Kidney (tissue), 14 donors: Measurements from ENCODE around the gene SLC25A13. TPM values are rescaled to one million over a fixed set of nuclear protein-coding genes. Genes with fewer than 3 reads are reported as not detected.

Experiments used
- DNase-seq, 5 donors: peaks; one replicate each; pipeline ENCODE4 v3.0.0-alpha.2; 2013 to 2020
- FAIRE-seq: peaks from 2 replicates; lab custom pipeline; 2012; peaks lifted over from hg19 to GRCh38; lab: Jason Lieb, UNC
- H3K27ac ChIP-seq, 2 donors: one replicate each; pipeline ENCODE4 v1.7.0; 2013; ENCODE audit warnings: low read depth in 2 of 2, low read length in 2 of 2, inconsistent platforms in 1 of 2
- H3K27me3 ChIP-seq: one replicate; pipeline ENCODE4 v1.7.1; 2013; ENCODE audit warnings: low read length, inconsistent platforms; ENCODE audit not compliant: control insufficient read depth, insufficient read depth
- H3K36me3 ChIP-seq, 3 donors: one replicate each; pipeline versions ENCODE4 v1.7.0 to v1.7.1; 2013; ENCODE audit warnings: low read length in 3 of 3, control low read depth in 1 of 3, inconsistent platforms in 1 of 3; ENCODE audit not compliant: insufficient read depth in 3 of 3, control insufficient read depth in 2 of 3
- H3K4me1 ChIP-seq, 3 donors: one replicate each; pipeline versions ENCODE4 v1.7.0 to v1.7.1; 2013; ENCODE audit warnings: low read length in 3 of 3, inconsistent platforms in 1 of 3, low read depth in 1 of 3; ENCODE audit not compliant: control insufficient read depth in 2 of 3, insufficient read depth in 2 of 3
- H3K4me3 ChIP-seq, 3 donors: one replicate each; pipeline versions ENCODE4 v1.7.0 to v1.8.1; 2013; ENCODE audit warnings: low read length in 3 of 3, control low read depth in 1 of 3, inconsistent platforms in 1 of 3
- H3K9ac ChIP-seq, 3 donors: one replicate each; pipeline versions ENCODE4 v1.7.0 to v1.7.1; 2013; ENCODE audit warnings: low read length in 3 of 3, control low read depth in 1 of 3, inconsistent platforms in 1 of 3
- H3K9me3 ChIP-seq, 3 donors: one replicate each; pipeline versions ENCODE4 v1.7.0 to v1.7.1; 2013; ENCODE audit warnings: low read length in 3 of 3, control low read depth in 1 of 3, inconsistent platforms in 1 of 3; ENCODE audit not compliant: control insufficient read depth in 2 of 3, insufficient read depth in 1 of 3
- intact Hi-C: fragments of 100-400 bp; cut with DNase I; formaldehyde crosslinking; loops from one replicate; pipeline ENCODE4 v1.11.1; 2022
- polyA plus RNA-seq: library from polyadenylated mRNA; stranded (reverse); fragments of 350-450 nt; fragmentation: Illumina TruSeq; extraction: RNeasy Lipid Tissue Mini Kit (QIAGEN cat#74804); gene quantifications from one replicate; pipeline ENCODE4 v1.2.3, GENCODE V29; 2014; ENCODE audit warnings: low read depth, low replicate concordance; ENCODE audit not compliant: insufficient read depth
- total RNA-seq: library from RNA; stranded (reverse); fragmentation: NEBNext Ultra II Directional; extraction: Animal tissue kit (Norgen Biotek cat#: 25700); gene quantifications from one replicate; pipeline ENCODE4 v1.2.1, GENCODE V29; 2021
- TF ChIP-seq, protein P1 (sequence below): IDR thresholded peaks from 3 replicates; pipeline ENCODE4 v1.5.1; 2012; ENCODE audit warnings: mild to moderate bottlenecking, moderate library complexity, borderline replicate concordance; ENCODE audit not compliant: insufficient read depth; ENCODE audit errors: extremely low read depth
- donor health status: control.
- donor health status: control.
- donor health status: control.
- donor health status: control.
- donor health status: control.
- donor health status: DM: yes; HTN: yes; CAD: no.
- donor health status: Normal renal cell carcinoma (clear cell type).

The SLC25A13 gene
- total and polyA plus RNA-seq, 2 donors from 2014 or later = 23.9 to 32.1 TPM

DNA sequence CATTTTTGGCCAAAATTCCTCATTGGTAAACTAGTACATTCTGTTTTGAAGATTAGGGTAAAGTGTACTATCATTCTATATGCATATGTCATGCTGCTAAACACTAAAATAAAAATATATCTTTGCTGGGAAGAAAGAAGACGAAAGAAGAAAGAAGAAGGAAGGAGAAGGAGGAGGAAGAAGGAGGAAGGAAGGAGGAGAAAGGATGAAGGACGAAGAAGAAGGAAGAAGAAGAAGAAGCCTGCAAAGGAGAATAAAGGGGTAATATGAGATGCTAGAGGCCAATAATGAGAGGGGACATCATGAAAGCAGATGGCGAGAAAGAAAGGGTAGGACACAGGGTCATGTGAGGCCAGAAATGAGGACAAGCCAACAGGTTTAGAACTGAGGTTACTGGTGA is 8.0 kb downstream of the SLC25A13 start:
- no peak for FAIRE-seq
- TF ChIP-seq, protein P1, sequence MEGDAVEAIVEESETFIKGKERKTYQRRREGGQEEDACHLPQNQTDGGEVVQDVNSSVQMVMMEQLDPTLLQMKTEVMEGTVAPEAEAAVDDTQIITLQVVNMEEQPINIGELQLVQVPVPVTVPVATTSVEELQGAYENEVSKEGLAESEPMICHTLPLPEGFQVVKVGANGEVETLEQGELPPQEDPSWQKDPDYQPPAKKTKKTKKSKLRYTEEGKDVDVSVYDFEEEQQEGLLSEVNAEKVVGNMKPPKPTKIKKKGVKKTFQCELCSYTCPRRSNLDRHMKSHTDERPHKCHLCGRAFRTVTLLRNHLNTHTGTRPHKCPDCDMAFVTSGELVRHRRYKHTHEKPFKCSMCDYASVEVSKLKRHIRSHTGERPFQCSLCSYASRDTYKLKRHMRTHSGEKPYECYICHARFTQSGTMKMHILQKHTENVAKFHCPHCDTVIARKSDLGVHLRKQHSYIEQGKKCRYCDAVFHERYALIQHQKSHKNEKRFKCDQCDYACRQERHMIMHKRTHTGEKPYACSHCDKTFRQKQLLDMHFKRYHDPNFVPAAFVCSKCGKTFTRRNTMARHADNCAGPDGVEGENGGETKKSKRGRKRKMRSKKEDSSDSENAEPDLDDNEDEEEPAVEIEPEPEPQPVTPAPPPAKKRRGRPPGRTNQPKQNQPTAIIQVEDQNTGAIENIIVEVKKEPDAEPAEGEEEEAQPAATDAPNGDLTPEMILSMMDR = no peak

GRCh38 chr7:96312502-96312901 is 9.4 kb downstream of the SLC25A13 start:
- intact Hi-C loops = no loop called here
- Histone ChIP-seq H3K9ac (no peak overlapping the region), H3K27ac (no peak overlapping the region), H3K4me3 (no peak overlapping the region), H3K36me3 (no peaks in the 10 kb centered on the region), H3K27me3 (no peaks in the 10 kb centered on the region), H3K9me3 (no peaks in the 10 kb centered on the region), H3K4me1 (peaks cover 0 to 37% (median 10%) of the 10 kb centered on the region in 3 donors)
- no peak for DNase-seq
- FAIRE-seq = no peak
- TF ChIP-seq, protein P1 = no peak

More for the DNA sequence above, 8.0 kb downstream of the SLC25A13 start:
- Histone ChIP-seq H3K9me3 (no peaks in the 10 kb centered on the region), H3K36me3 (no peaks in the 10 kb centered on the region), H3K27me3 (no peaks in the 10 kb centered on the region), H3K9ac (no peak overlapping the region), H3K4me1 (peaks cover 0 to 46% (median 10%) of the 10 kb centered on the region in 3 donors), H3K4me3 (no peak overlapping the region), H3K27ac (no peak overlapping the region)
- DNase-seq = no peak
- intact Hi-C loops = no loop called here

DNA sequence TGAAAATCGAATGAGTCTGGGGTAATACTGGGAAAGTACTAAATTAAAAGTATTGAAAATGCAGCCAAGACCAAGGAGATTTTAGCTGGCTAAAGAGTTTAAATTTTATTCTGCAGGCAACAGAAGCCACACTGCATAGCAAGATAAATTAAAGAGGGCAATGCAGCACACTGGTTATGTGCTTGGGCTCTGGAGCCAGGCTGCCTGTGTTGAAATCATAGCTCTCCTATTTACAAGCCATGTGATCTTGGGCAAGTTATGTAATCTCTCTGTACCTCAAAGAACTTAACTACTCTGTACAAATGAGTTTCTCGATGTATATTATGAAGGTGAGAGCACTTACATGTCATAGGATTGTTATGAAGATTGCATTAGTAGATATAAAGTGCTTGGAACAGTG is 9.9 kb downstream of the SLC25A13 start:
- intact Hi-C loops = no loop called here
- Histone ChIP-seq H3K9ac (no peak overlapping the region), H3K4me3 (no peak overlapping the region), H3K4me1 (peaks cover 0 to 37% (median 10%) of the 10 kb centered on the region in 3 donors), H3K27me3 (no peaks in the 10 kb centered on the region), H3K36me3 (no peaks in the 10 kb centered on the region), H3K27ac (peak overlapping the region in 1 of 2 donors; percentile 35), H3K9me3 (no peaks in the 10 kb centered on the region)
- DNase-seq (no peak), FAIRE-seq (no peak)
- TF ChIP-seq, protein P1 = no peak

GRCh38 chr7:96310110-96310509 is 11.8 kb downstream of the SLC25A13 start:
- FAIRE-seq = no peak
- TF ChIP-seq, protein P1 = no peak

More at GRCh38 chr7:96310110-96310509, 11.8 kb downstream of the SLC25A13 start:
- H3K27ac ChIP-seq = no peak overlapping the region
- DNase-seq = no peak
- no peak overlapping the region for H3K9ac ChIP-seq
- H3K9me3 ChIP-seq = no peaks in the 10 kb centered on the region
- H3K36me3 ChIP-seq = no peaks in the 10 kb centered on the region
- no peak overlapping the region for H3K4me3 ChIP-seq
- H3K4me1 ChIP-seq = peaks cover 0 to 32% (median 12%) of the 10 kb centered on the region in 3 donors
- H3K27me3 ChIP-seq = no peaks in the 10 kb centered on the region
- intact Hi-C loops = no loop called here
